Epidermal melanocyte (primary cell): ENCODE measurements around the gene PIAS2.
"Not testable (repeated sequence)": the region's sequence is repeated elsewhere in the genome, so short reads cannot be mapped to it uniquely, and the experiment has no call there.

Source experiments
- DNase-seq: peaks from one replicate; pipeline ENCODE4 v3.0.0; 2011; ENCODE audit warnings: low spot score; ENCODE audit not compliant: insufficient read length

The PIAS2 gene

GRCh38 chr18:46903406-46903805, 13.9 kb downstream of the PIAS2 start:
- no peak for DNase-seq

GRCh38 chr18:46899274-46899948, 17.9 kb downstream of the PIAS2 start:
- no peak for DNase-seq

- no peak for DNase-seq
Observed at GRCh38 chr18:46894124-46894523, 23.2 kb downstream of the PIAS2 start.

- DNase-seq: no peak
Observed at GRCh38 chr18:46893360-46893759, 23.9 kb downstream of the PIAS2 start.

- no peak for DNase-seq
Observed at GRCh38 chr18:46892842-46893241, 24.5 kb downstream of the PIAS2 start.

- DNase-seq: no peak
Observed at GRCh38 chr18:46891742-46892214, 25.5 kb downstream of the PIAS2 start.

GRCh38 chr18:46888965-46889364, 28.3 kb downstream of the PIAS2 start:
- DNase-seq: no peak

- DNase-seq: no peak
Observed at GRCh38 chr18:46886893-46887292, 30.4 kb downstream of the PIAS2 start.

GRCh38 chr18:46883180-46883579, 34.1 kb downstream of the PIAS2 start:
- no peak for DNase-seq

- no peak for DNase-seq
Observed at GRCh38 chr18:46877329-46877987, 39.8 kb downstream of the PIAS2 start.

- no peak for DNase-seq
Observed at GRCh38 chr18:46868169-46868921, 49.0 kb downstream of the PIAS2 start.

- no peak for DNase-seq
Observed at GRCh38 chr18:46867367-46868143, 49.8 kb downstream of the PIAS2 start.

- DNase-seq: no peak
Observed at GRCh38 chr18:46866523-46866922, 50.8 kb downstream of the PIAS2 start.

GRCh38 chr18:46865245-46865644, 52.1 kb downstream of the PIAS2 start:
- not testable (repeated sequence) for DNase-seq

GRCh38 chr18:46859855-46860254, 57.5 kb downstream of the PIAS2 start:
- no peak for DNase-seq

GRCh38 chr18:46858290-46858689, 59.0 kb downstream of the PIAS2 start:
- no peak for DNase-seq

- DNase-seq: no peak
Observed at GRCh38 chr18:46856973-46857372, 60.3 kb downstream of the PIAS2 start.

- no peak for DNase-seq
Observed at GRCh38 chr18:46849007-46849406, 68.3 kb downstream of the PIAS2 start.

- no peak for DNase-seq
Observed at GRCh38 chr18:46843372-46843771, 73.9 kb downstream of the PIAS2 start.

GRCh38 chr18:46842583-46842982, 74.7 kb downstream of the PIAS2 start:
- no peak for DNase-seq

- no peak for DNase-seq
Observed at GRCh38 chr18:46833899-46834298, 83.4 kb downstream of the PIAS2 start.

- no peak for DNase-seq
Observed at GRCh38 chr18:46832849-46833248, 84.5 kb downstream of the PIAS2 start.
